SU-DHL-6 (cell line): Measurements from ENCODE around the gene GJB4.

Experiments used
- H2AFZ ChIP-seq: fragments of 200-600 bp; sonication (generic); 2 replicates; pipeline ENCODE4 v1.6.1; 2014; ENCODE audit warnings: low read depth, mild to moderate bottlenecking, moderate library complexity, mixed read lengths, antibody characterized with exemption, low read length; ENCODE audit not compliant: severe bottlenecking
- H3F3A ChIP-seq: fragments of 200-600 bp; shearing (Covaris generic); 2 replicates; pipeline ENCODE4 v1.6.0; 2016; ENCODE audit warnings: antibody characterized with exemption, mild to moderate bottlenecking; ENCODE audit not compliant: insufficient read depth
- H3K27ac ChIP-seq: fragments of 200-600 bp; sonication (generic); 2 replicates; pipeline ENCODE4 v1.5.1; 2016; ENCODE audit warnings: low read depth, mild to moderate bottlenecking, low read length, moderate library complexity, mixed read lengths
- H3K27me3 ChIP-seq: fragments of 200-600 bp; sonication (generic), shearing (Covaris generic); 2 replicates; pipeline ENCODE4 v1.6.0; 2014; ENCODE audit warnings: mild to moderate bottlenecking, low read length
- H3K36me3 ChIP-seq: fragments of 200-600 bp; sonication (generic); 2 replicates; pipeline ENCODE4 v1.6.1; 2014; ENCODE audit warnings: mild to moderate bottlenecking, low read length, mixed read lengths
- H3K4me2 ChIP-seq: fragments of 300-600, 200-600 bp; shearing (Covaris generic), sonication (generic); 2 replicates; pipeline ENCODE4 v1.6.0; 2014; ENCODE audit warnings: low read length, low read depth, mild to moderate bottlenecking; ENCODE audit not compliant: poor library complexity, severe bottlenecking
- H3K4me3 ChIP-seq: fragments of 200-600 bp; sonication (generic); 2 replicates; pipeline ENCODE4 v1.5.1; 2014; ENCODE audit warnings: antibody characterized with exemption, low read length, mild to moderate bottlenecking, mixed read lengths; ENCODE audit not compliant: insufficient read depth, poor library complexity, severe bottlenecking
- H3K79me2 ChIP-seq: fragments of 200-600 bp; sonication (generic); 2 replicates; pipeline ENCODE4 v1.6.1; 2014; ENCODE audit warnings: mild to moderate bottlenecking, low read length, moderate library complexity; ENCODE audit not compliant: insufficient read depth
- H3K9ac ChIP-seq: fragments of 200-600 bp; sonication (generic); 2 replicates; pipeline ENCODE4 v1.7.0; 2014; ENCODE audit warnings: mild to moderate bottlenecking, low read length
- H3K9me2 ChIP-seq: fragments of 200-600 bp; sonication (generic); replicated peaks from 2 replicates; pipeline ENCODE4 v1.6.1; 2014; ENCODE audit warnings: low read length; ENCODE audit not compliant: insufficient read depth
- H3K9me3 ChIP-seq: fragments of 200-600 bp; sonication (generic); 2 replicates; pipeline ENCODE4 v1.6.1; 2014; ENCODE audit warnings: low read length, mixed read lengths; ENCODE audit not compliant: insufficient read depth
- H4K20me1 ChIP-seq: fragments of 200-600 bp; sonication (generic); 2 replicates; pipeline ENCODE4 v1.6.1; 2014; ENCODE audit warnings: low read depth, mild to moderate bottlenecking, antibody characterized with exemption, low read length, moderate library complexity, mixed read lengths
- CTCF ChIP-seq: fragments of 200-600 bp; sonication (generic); IDR thresholded peaks from one replicate; pipeline ENCODE4 v1.5.1; 2017; ENCODE audit warnings: antibody characterized with exemption, mild to moderate bottlenecking, low read length, moderate library complexity; ENCODE audit not compliant: insufficient read depth, poor library complexity, severe bottlenecking
- EZH2phosphoT487 ChIP-seq: fragments of 200-600 bp; sonication (generic), shearing (Covaris generic); conservative IDR thresholded peaks from 2 replicates; pipeline ENCODE4 v1.6.1; 2018; ENCODE audit warnings: mild to moderate bottlenecking, antibody characterized with exemption, low read length, moderate library complexity, mixed read lengths

GJB4 gene

DNA sequence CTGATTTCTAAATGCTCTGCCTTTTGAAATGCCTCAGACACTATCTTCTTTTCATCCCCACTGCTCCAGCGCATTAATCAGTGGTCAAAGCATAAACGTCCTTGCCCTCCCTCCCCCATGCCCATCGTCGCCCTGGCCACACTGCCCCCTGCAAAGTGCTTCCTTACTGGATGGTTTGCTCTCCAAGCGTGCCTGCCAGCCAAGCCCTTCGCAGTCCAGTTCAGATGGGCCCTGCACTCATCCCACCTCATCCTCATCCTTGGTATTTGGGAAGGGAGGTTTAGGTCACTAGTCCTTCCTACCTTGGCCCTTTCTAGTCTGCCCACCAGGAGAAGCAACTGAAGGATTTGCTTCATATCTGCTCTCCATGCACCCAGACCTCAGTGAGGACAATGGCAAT, 36.4 kb downstream of the GJB4 start:
- Histone ChIP-seq H3K79me2 (no peaks in the 10 kb centered on the region), H3K36me3 (no peaks in the 10 kb centered on the region), H3K9ac (no peak overlapping the region), H3K27me3 (no peaks in the 10 kb centered on the region), H3F3A (no peaks in the 10 kb centered on the region), H4K20me1 (no peaks in the 10 kb centered on the region), H3K4me2 (no peak overlapping the region), H3K4me3 (no peak overlapping the region), H2AFZ (no peak overlapping the region), H3K9me2 (no peaks in the 10 kb centered on the region), H3K27ac (no peak overlapping the region), H3K9me3 (no peaks in the 10 kb centered on the region)
- TF ChIP-seq EZH2phosphoT487 (no peak), CTCF (no peak)

GRCh38 chr1:34796990-34797389, 37.5 kb downstream of the GJB4 start:
- Histone ChIP-seq H3F3A (no peaks in the 10 kb centered on the region), H3K79me2 (no peaks in the 10 kb centered on the region), H4K20me1 (no peaks in the 10 kb centered on the region), H3K27me3 (no peaks in the 10 kb centered on the region), H3K9me2 (no peaks in the 10 kb centered on the region), H3K27ac (no peak overlapping the region), H3K9ac (no peak overlapping the region), H3K36me3 (no peaks in the 10 kb centered on the region), H3K4me2 (no peak overlapping the region), H3K9me3 (no peaks in the 10 kb centered on the region), H3K4me3 (no peak overlapping the region), H2AFZ (no peak overlapping the region)
- TF ChIP-seq CTCF (no peak), EZH2phosphoT487 (no peak)

DNA sequence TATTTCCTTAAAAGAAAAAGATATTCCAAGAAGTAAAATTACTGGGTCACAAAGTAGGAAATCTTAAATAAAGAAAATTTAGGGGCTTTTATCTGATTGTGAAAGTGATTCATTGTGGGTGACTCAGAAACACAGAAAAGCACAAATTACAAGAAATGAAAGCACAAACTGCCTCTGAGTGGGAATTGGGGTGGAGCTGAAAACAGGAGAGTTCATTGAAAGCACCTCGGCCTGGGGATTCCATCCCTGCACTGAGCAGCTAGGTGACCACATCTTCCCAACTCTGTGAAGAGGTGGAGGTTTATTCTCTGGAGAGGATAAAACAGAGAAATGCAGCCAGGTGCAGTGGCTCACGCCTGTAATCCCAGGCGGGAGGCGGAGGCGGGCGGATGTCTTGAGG, 40.7 kb downstream of the GJB4 start:
- no peaks in the 10 kb centered on the region for H3K27me3 ChIP-seq
- TF ChIP-seq EZH2phosphoT487 (no peak), CTCF (no peak)
- no peaks in the 10 kb centered on the region for H3K9me2 ChIP-seq
- no peaks in the 10 kb centered on the region for H3K36me3 ChIP-seq
- H3F3A ChIP-seq: no peaks in the 10 kb centered on the region
- H2AFZ ChIP-seq: no peak overlapping the region
- no peak overlapping the region for H3K27ac ChIP-seq
- no peak overlapping the region for H3K4me3 ChIP-seq
- H3K9ac ChIP-seq: no peak overlapping the region
- no peak overlapping the region for H3K4me2 ChIP-seq
- no peaks in the 10 kb centered on the region for H3K79me2 ChIP-seq
- H4K20me1 ChIP-seq: no peaks in the 10 kb centered on the region
- H3K9me3 ChIP-seq: no peaks in the 10 kb centered on the region

DNA sequence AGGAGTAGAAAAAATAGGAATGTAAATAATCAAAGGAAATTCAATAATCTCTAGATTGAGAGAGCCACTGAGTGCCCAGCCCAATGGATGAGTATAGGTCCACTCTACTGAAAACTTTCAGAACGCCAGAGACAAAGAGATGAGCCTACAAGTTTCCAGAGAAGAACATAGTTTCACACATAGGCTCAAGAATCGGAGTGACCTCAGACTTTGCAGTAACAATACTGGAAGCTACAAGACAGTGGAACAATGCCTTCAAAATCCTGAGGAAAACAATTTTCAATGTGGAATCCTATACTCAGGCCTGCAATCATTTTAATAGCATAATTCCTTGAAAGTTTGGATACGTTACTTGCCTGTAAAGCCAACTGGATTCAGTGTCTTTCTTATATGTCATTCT, 44.2 kb downstream of the GJB4 start:
- Histone ChIP-seq H3K27me3 (no peaks in the 10 kb centered on the region), H3K9ac (no peak overlapping the region), H2AFZ (no peak overlapping the region), H3K4me2 (no peak overlapping the region), H3K9me2 (no peaks in the 10 kb centered on the region), H3K4me3 (no peak overlapping the region), H4K20me1 (no peaks in the 10 kb centered on the region), H3K36me3 (no peaks in the 10 kb centered on the region), H3K9me3 (no peaks in the 10 kb centered on the region), H3K79me2 (no peaks in the 10 kb centered on the region), H3K27ac (no peak overlapping the region), H3F3A (no peaks in the 10 kb centered on the region)
- TF ChIP-seq EZH2phosphoT487 (no peak), CTCF (no peak)
